Measurements from ENCODE around the gene IQCF6. TPM values are rescaled to one million over a fixed set of nuclear protein-coding genes. Genes with fewer than 3 reads are reported as not detected.
"Not testable (repeated sequence)": the region's sequence is repeated elsewhere in the genome, so short reads cannot be mapped to it uniquely, and the experiment has no call there.

IQCF6 gene
- total RNA-seq, 5 donors from 2014 or later (not counting 1 experiment from before 2014, with no cell fraction given): not detected

DNA sequence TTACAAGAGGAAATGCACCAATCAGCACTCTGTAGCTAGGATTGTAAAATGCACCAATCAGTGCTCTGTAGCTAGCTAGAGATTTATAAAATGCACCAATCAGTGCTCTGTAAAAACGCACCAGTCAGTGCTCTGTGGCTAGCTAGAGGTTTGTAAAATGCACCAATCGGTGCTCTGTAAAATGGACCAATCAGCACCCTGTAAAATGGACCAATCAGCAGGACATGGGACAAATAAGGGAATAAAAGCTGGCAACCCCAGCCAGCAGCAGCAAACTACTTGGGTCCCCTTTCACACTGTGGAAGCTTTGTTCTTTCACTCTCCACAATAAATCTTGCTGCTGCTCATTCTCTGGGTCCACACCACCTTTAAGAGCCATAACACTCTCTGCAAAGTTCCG is 36.7 kb downstream of the IQCF6 start:
- POLR2A ChIA-PET; H3K36me3 Mint-ChIP-seq; H3K27ac ChIP-seq (ENCODE audit: low read length); H3K9me3 ChIP-seq; H3K9me3 Mint-ChIP-seq; H3K27me3 ChIP-seq (replicated peaks in 1 of 2; ENCODE audit: control insufficient read depth in 2 of 2, extremely low read depth in 1 of 2, insufficient read depth in 2 of 2, low read length in 1 of 2); H3K36me3 ChIP-seq (ENCODE audit: control insufficient read depth in 2 of 2, extremely low read depth in 1 of 2, insufficient read depth in 1 of 2, low read length in 1 of 2); H3K4me3 ChIP-seq (ENCODE audit: control insufficient read depth in 1 of 2, extremely low read depth in 1 of 2, low read length in 1 of 2); DNase-seq; H3K4me1 ChIP-seq (ENCODE audit: control insufficient read depth in 1 of 2, extremely low read depth in 1 of 2, insufficient read depth in 2 of 2, low read length in 2 of 2); H3K27ac Mint-ChIP-seq; H3K4me3 Mint-ChIP-seq; H3K4me1 Mint-ChIP-seq; CTCF ChIA-PET; ATAC-seq (replicated peaks in 1 of 4): not testable (repeated sequence)
- peaks cover 7 to 18% of the 10 kb centered on the region in 2 donors for H3K27me3 Mint-ChIP-seq
- WGBS (ENCODE audit: insufficient coverage): 100% methylated on average over 3 of the region's 3 CpGs

DNA sequence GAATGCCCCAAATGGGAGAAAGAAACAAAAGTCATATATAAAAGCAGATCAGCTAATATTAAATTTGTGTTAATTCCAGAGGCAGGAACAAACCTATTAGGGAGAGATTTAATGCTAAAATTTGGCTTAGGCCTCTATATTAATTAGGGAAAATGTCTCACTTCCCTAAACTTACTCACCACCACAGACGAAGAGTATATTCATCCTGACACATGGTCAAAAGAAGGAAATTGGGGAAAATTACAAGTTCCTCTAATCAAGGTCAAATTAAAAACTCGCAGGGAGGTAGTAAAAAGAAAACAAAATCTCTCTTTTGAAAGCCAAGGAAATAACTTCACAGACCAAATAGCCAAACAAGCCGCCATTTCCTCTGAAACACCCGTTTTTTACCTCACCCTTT is 39.9 kb downstream of the IQCF6 start:
- Mint-ChIP-seq H3K27ac (no peak overlapping the region), H3K9me3 (no peaks in the 10 kb centered on the region), H3K27me3 (peaks cover 9 to 31% of the 10 kb centered on the region in 2 donors), H3K36me3 (no peaks in the 10 kb centered on the region), H3K4me1 (peaks cover 7 to 15% (median 10%) of the 10 kb centered on the region in 3 donors), H3K4me3 (no peak overlapping the region)
- Histone ChIP-seq H3K36me3 (ENCODE audit: control insufficient read depth in 2 of 2, extremely low read depth in 1 of 2, insufficient read depth in 1 of 2, low read length in 1 of 2) (no peaks in the 10 kb centered on the region), H3K4me3 (ENCODE audit: control insufficient read depth in 1 of 2, extremely low read depth in 1 of 2, low read length in 1 of 2) (no peak overlapping the region), H3K9me3 (no peaks in the 10 kb centered on the region), H3K27ac (ENCODE audit: low read length) (no peak overlapping the region), H3K27me3 (replicated peaks in 1 of 2; ENCODE audit: control insufficient read depth in 2 of 2, extremely low read depth in 1 of 2, insufficient read depth in 2 of 2, low read length in 1 of 2) (peaks cover 0 to 6% of the 10 kb centered on the region in 2 experiments), H3K4me1 (ENCODE audit: control insufficient read depth in 1 of 2, extremely low read depth in 1 of 2, insufficient read depth in 2 of 2, low read length in 2 of 2) (peaks cover 0 to 4% of the 10 kb centered on the region in 2 experiments)
- ChIA-PET CTCF (no interaction called here), POLR2A (no interaction called here)
- DNase-seq (no peak), ATAC-seq (replicated peaks in 1 of 4) (no peak)
- no CpG with 5 or more reads among the region's 4 CpGs for WGBS (ENCODE audit: insufficient coverage)

DNA sequence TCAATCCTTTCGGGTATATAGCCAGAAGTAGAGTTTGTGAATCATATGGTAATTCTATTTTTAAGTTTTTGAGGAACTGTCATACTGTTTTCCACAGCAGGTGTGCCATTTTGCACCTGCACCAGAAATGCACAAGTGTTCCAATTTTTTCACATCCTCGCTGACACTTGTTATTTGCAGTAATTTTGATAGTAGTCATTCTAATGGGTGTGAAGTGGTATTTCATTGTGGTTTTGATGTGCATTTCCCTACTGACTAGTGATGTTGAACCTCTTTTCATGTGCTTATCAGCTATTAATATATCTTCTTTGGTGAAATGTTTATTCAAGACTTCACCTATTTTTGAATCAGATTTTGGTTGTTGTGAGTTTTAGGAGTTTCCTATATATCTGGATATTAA is 43.1 kb downstream of the IQCF6 start:
- Histone ChIP-seq H3K4me3 (ENCODE audit: control insufficient read depth in 1 of 2, extremely low read depth in 1 of 2, low read length in 1 of 2) (no peak overlapping the region), H3K27ac (ENCODE audit: low read length) (no peak overlapping the region), H3K36me3 (ENCODE audit: control insufficient read depth in 2 of 2, extremely low read depth in 1 of 2, insufficient read depth in 1 of 2, low read length in 1 of 2) (no peaks in the 10 kb centered on the region), H3K4me1 (ENCODE audit: control insufficient read depth in 1 of 2, extremely low read depth in 1 of 2, insufficient read depth in 2 of 2, low read length in 2 of 2) (peaks cover 0 to 4% of the 10 kb centered on the region in 2 experiments), H3K27me3 (replicated peaks in 1 of 2; ENCODE audit: control insufficient read depth in 2 of 2, extremely low read depth in 1 of 2, insufficient read depth in 2 of 2, low read length in 1 of 2) (peaks cover 0 to 6% of the 10 kb centered on the region in 2 experiments), H3K9me3 (no peaks in the 10 kb centered on the region)
- H3K9me3 Mint-ChIP-seq: no peaks in the 10 kb centered on the region
- no peak for DNase-seq
- ChIA-PET CTCF (no interaction called here), POLR2A (interaction anchor here in 1 of 2 donors (0.7 kb wide), 1 partner anchor 93 kb away, joined by 3 read pairs; no protein-coding TSS in a partner anchor)
- H3K27me3 Mint-ChIP-seq: peaks cover 9 to 29% of the 10 kb centered on the region in 2 donors
- H3K36me3 Mint-ChIP-seq: no peaks in the 10 kb centered on the region
- no peak overlapping the region for H3K27ac Mint-ChIP-seq
- WGBS (ENCODE audit: insufficient coverage): no CpG with 5 or more reads among the region's 2 CpGs
- peaks cover 7 to 16% (median 10%) of the 10 kb centered on the region in 3 donors for H3K4me1 Mint-ChIP-seq
- H3K4me3 Mint-ChIP-seq: no peak overlapping the region
- ATAC-seq (replicated peaks in 1 of 4): no peak

DNA sequence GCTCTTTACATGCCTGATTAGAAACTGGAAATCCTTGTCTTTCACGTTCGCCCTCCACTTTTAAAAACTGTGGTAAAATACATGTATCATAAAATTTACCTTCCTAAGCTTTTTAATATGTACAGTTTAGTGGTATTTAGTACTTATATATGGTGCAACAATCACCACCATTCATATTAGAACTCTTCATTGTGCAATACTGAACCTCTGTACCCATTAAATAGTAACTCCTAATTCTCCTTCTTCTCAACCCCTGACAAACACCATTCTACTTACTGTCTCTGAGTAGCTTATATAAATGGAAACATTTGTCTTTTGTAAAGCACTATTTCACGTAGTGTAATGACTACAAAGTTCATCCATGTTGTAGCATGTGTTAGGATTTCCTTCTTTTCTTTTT is 44.0 kb downstream of the IQCF6 start:
- Mint-ChIP-seq H3K9me3 (no peaks in the 10 kb centered on the region), H3K36me3 (no peaks in the 10 kb centered on the region), H3K27ac (no peak overlapping the region), H3K4me3 (no peak overlapping the region), H3K4me1 (peaks cover 7 to 16% (median 10%) of the 10 kb centered on the region in 3 donors), H3K27me3 (peaks cover 5 to 29% of the 10 kb centered on the region in 2 donors)
- Histone ChIP-seq H3K9me3 (no peaks in the 10 kb centered on the region), H3K36me3 (ENCODE audit: control insufficient read depth in 2 of 2, extremely low read depth in 1 of 2, insufficient read depth in 1 of 2, low read length in 1 of 2) (no peaks in the 10 kb centered on the region), H3K27ac (ENCODE audit: low read length) (no peak overlapping the region), H3K4me3 (ENCODE audit: control insufficient read depth in 1 of 2, extremely low read depth in 1 of 2, low read length in 1 of 2) (no peak overlapping the region), H3K4me1 (ENCODE audit: control insufficient read depth in 1 of 2, extremely low read depth in 1 of 2, insufficient read depth in 2 of 2, low read length in 2 of 2) (peaks cover 0 to 4% of the 10 kb centered on the region in 2 experiments), H3K27me3 (replicated peaks in 1 of 2; ENCODE audit: control insufficient read depth in 2 of 2, extremely low read depth in 1 of 2, insufficient read depth in 2 of 2, low read length in 1 of 2) (peaks cover 0 to 6% of the 10 kb centered on the region in 2 experiments)
- ChIA-PET POLR2A (interaction anchor here in 1 of 2 donors (0.7 kb wide), 1 partner anchor 92 kb away, joined by 3 read pairs; no protein-coding TSS in a partner anchor), CTCF (interaction anchor here in 1 of 2 donors (0.7 kb wide), 1 partner anchor 754 kb away, joined by 3 read pairs; no protein-coding TSS in a partner anchor)
- DNase-seq (no peak), ATAC-seq (replicated peaks in 1 of 4) (no peak)
- no CpG with 5 or more reads among the region's 3 CpGs for WGBS (ENCODE audit: insufficient coverage)

DNA sequence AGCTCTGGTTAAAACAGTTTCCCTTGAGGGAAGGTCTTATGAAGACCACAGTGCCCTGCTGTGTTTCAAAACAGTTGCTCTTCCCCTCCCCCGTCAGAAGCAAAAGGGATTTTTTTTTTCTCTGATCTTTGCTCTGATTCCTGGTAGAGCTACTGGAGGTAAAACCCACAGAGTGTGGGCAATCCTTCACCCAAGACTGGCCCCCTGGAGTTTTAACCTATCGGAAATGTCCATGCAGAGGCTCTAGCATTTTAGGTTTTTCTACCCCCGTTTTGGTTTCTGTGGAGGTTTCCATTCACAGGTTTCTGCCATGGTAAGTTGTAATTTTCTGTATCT is 44.5 kb downstream of the IQCF6 start:
- Mint-ChIP-seq H3K36me3 (no peaks in the 10 kb centered on the region), H3K27me3 (peaks cover 5 to 29% of the 10 kb centered on the region in 2 donors), H3K4me3 (no peak overlapping the region), H3K4me1 (peaks cover 7 to 16% (median 10%) of the 10 kb centered on the region in 3 donors), H3K27ac (no peak overlapping the region), H3K9me3 (no peaks in the 10 kb centered on the region)
- ChIA-PET CTCF (interaction anchor here in 1 of 2 donors (0.7 kb wide), 1 partner anchor 754 kb away, joined by 3 read pairs; no protein-coding TSS in a partner anchor), POLR2A (no interaction called here)
- H3K4me1 ChIP-seq (ENCODE audit: control insufficient read depth in 1 of 2, extremely low read depth in 1 of 2, insufficient read depth in 2 of 2, low read length in 2 of 2): peaks cover 0 to 4% of the 10 kb centered on the region in 2 experiments
- no peak overlapping the region for H3K4me3 ChIP-seq (ENCODE audit: control insufficient read depth in 1 of 2, extremely low read depth in 1 of 2, low read length in 1 of 2)
- H3K36me3 ChIP-seq (ENCODE audit: control insufficient read depth in 2 of 2, extremely low read depth in 1 of 2, insufficient read depth in 1 of 2, low read length in 1 of 2): no peaks in the 10 kb centered on the region
- no peak for ATAC-seq (replicated peaks in 1 of 4)
- no CpG with 5 or more reads among the region's 3 CpGs for WGBS (ENCODE audit: insufficient coverage)
- DNase-seq: peak in 1 of 35 experiments; percentile 9
- no peak overlapping the region for H3K27ac ChIP-seq (ENCODE audit: low read length)
- no peaks in the 10 kb centered on the region for H3K9me3 ChIP-seq
- H3K27me3 ChIP-seq (replicated peaks in 1 of 2; ENCODE audit: control insufficient read depth in 2 of 2, extremely low read depth in 1 of 2, insufficient read depth in 2 of 2, low read length in 1 of 2): peaks cover 0 to 6% of the 10 kb centered on the region in 2 experiments

DNA sequence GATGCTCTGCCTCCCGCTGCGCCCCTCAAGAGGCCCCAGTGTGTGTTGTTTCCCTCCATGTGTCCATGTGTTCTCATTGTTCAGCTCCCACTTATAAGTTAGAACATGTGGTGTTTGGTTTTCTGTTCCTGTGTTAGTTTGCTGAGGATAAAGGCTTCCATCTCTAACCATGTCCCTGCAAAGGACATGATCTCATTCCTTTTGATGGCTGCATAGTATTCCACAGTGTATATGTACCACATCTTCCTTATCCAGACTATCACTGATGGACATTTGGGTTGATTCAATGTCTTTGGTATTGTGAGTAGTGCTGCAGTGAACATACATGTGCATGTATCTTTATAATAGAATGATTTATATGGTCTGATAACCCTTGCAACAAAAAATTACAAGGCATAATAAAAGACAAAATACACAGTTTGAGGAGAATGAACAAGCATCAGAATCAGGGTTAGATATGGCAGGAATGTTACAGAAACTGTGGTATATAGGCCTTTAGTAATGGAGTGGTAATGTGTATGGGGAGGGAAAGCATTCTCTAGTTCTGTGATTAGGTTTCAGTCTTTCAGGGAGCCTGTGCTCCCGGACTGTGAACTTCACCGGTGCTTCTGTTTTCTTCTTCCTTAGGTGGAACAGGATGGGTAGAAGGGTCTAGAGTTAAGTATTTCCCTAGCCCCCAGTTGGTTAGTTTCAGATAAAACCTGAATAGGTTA is 45.0 kb downstream of the IQCF6 start:
- H3K27ac ChIP-seq (ENCODE audit: low read length): no peak overlapping the region
- Mint-ChIP-seq H3K36me3 (no peaks in the 10 kb centered on the region), H3K27me3 (peaks cover 5 to 28% of the 10 kb centered on the region in 2 donors), H3K4me3 (no peak overlapping the region), H3K4me1 (peaks cover 7 to 16% (median 10%) of the 10 kb centered on the region in 3 donors), H3K9me3 (no peaks in the 10 kb centered on the region), H3K27ac (no peak overlapping the region)
- H3K4me3 ChIP-seq (ENCODE audit: control insufficient read depth in 1 of 2, extremely low read depth in 1 of 2, low read length in 1 of 2): no peak overlapping the region
- peaks cover 0 to 4% of the 10 kb centered on the region in 2 experiments for H3K4me1 ChIP-seq (ENCODE audit: control insufficient read depth in 1 of 2, extremely low read depth in 1 of 2, insufficient read depth in 2 of 2, low read length in 2 of 2)
- 58% methylated on average over 2 of the region's 4 CpGs for WGBS (ENCODE audit: insufficient coverage)
- no peaks in the 10 kb centered on the region for H3K36me3 ChIP-seq (ENCODE audit: control insufficient read depth in 2 of 2, extremely low read depth in 1 of 2, insufficient read depth in 1 of 2, low read length in 1 of 2)
- DNase-seq (no peak), ATAC-seq (replicated peaks in 1 of 4) (no peak)
- POLR2A ChIA-PET: interaction anchor here in 1 of 2 donors (0.6 kb wide), 1 partner anchor 1068 kb away, joined by 5 read pairs; no protein-coding TSS in a partner anchor
- CTCF ChIA-PET: no interaction called here
- no peaks in the 10 kb centered on the region for H3K9me3 ChIP-seq
- H3K27me3 ChIP-seq (replicated peaks in 1 of 2; ENCODE audit: control insufficient read depth in 2 of 2, extremely low read depth in 1 of 2, insufficient read depth in 2 of 2, low read length in 1 of 2): peaks cover 0 to 6% of the 10 kb centered on the region in 2 experiments
